H1 (cell line): ENCODE measurements around the gene MANF. TPM values are rescaled to one million over a fixed set of nuclear protein-coding genes. Genes with fewer than 3 reads are reported as not detected.
A peak's percentile ranks its signal among the peaks of the same experiment; 100 is the strongest.

ENCODE experiments used
- CBX8 ChIP-seq: fragments of 300-800, 300-1000 bp; sonication (generic); IDR thresholded peaks from 2 replicates; pipeline ENCODE4 v1.7.1; 2016; ENCODE audit warnings: low read depth, low read length, borderline replicate concordance
- CTCF ChIP-seq, 3 experiments: IDR thresholded peaks; 1 replicate in 2 of 3; 2 replicates in 1 of 3; pipeline versions ENCODE4 v1.5.1 to v1.6.1; 2011; ENCODE audit warnings: low read length in 3 of 3, mild to moderate bottlenecking in 3 of 3, inconsistent platforms in 2 of 3, low read depth in 1 of 3, moderate library complexity in 1 of 3; ENCODE audit not compliant: insufficient read depth in 1 of 3; ENCODE audit errors: control extremely low read depth in 1 of 3
- polyA plus RNA-seq, 7 experiments: library from polyadenylated mRNA; depleted of rRNA in 3 of 7; stranded (reverse) in 5 of 7; unstranded in 2 of 7; fragments of >200 nt in 5 of 7; fragments of 200-250 nt in 2 of 7; gene quantifications; 1 replicate in 5 of 7; 2 replicates in 1 of 7; 4 replicates in 1 of 7; pipeline versions ENCODE4 v1.2.1 to v1.2.3, GENCODE V29; 2011 to 2013; ENCODE audit warnings: missing spikeins in 2 of 7, mixed read lengths in 2 of 7
- total RNA-seq: library from RNA; stranded (reverse); fragmentation: NEBNext Ultra II Directional; extraction: Animal tissue kit (Norgen Biotek cat#: 25700); gene quantifications from 2 replicates; pipeline ENCODE4 v1.2.1, GENCODE V29; 2021

Gene MANF
- total and polyA plus RNA-seq, 2 of the 8 experiments (the other 6 are each of a cell fraction or from before 2014, with no cell fraction given): 37.5 to 159 TPM

DNA sequence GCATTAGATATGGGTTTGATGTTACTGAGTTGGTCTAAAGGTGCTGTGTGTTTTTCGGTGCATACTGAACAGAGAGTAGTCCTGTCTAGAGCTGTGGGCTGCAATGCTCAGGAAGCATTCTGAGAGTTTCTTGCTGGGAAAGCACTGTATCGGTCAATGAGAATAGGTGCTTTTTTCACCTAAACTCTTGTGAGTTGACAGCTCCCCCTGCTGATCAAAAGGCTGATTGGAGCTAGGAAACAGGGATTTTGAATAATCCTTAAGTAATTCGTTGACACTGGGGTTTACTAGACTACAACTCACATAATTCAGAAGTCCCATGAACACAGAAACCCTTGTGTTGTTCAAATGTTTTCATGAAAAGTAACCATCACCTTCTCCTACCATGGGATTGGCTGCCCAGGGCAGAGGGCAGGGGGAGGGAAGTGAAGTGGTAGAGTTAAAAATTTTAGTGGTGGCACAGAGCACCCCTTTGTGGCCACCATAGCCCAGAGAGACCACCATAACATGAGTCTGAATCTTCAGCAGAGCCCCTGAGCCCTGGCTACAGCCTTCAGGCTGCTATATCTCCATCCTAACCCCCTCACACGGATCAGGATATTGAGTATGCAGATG lies 13.0 kb upstream of the MANF start (continued):
- TF ChIP-seq CTCF (IDR thresholded peaks at IDR 0.05; ENCODE audit: control extremely low read depth in 1 of 3, insufficient read depth in 1 of 3, low read depth in 1 of 3, low read length in 3 of 3) (peak in 2 of 3 experiments; percentile 74 to 79; a peak in 3 of 4 replicates), CBX8 (no peak)
